HG03095 (cell line): ENCODE measurements around the gene LMF1.

Experiments
- ATAC-seq: cut with Tn5 transposase; IDR thresholded peaks from one replicate; pipeline ENCODE4 v1.9.1; 2021; ENCODE audit warnings: moderate library complexity; ENCODE audit not compliant: unreplicated experiment

LMF1 gene

GRCh38 chr16:986411-986810, 15.6 kb upstream of the LMF1 start:
- ATAC-seq = no peak

GRCh38 chr16:985646-986400, 15.0 kb upstream of the LMF1 start:
- no peak for ATAC-seq

GRCh38 chr16:984736-985636, 14.2 kb upstream of the LMF1 start:
- ATAC-seq = no peak

- no peak for ATAC-seq
Measured at GRCh38 chr16:984121-984694, 13.4 kb upstream of the LMF1 start.

GRCh38 chr16:983044-984030, 12.6 kb upstream of the LMF1 start:
- ATAC-seq = no peak

- no peak for ATAC-seq
Measured at GRCh38 chr16:982145-983043, 11.6 kb upstream of the LMF1 start.

GRCh38 chr16:981695-982144, 10.9 kb upstream of the LMF1 start, which contains the start of gene SOX8:
Gene SOX8 (plus strand): TSS chr16:981770. CDS start chr16:981923, 153 bp downstream.
- ATAC-seq = no peak

GRCh38 chr16:980595-980854, 9.7 kb upstream of the LMF1 start:
- no peak for ATAC-seq

GRCh38 chr16:979859-980594, 9.2 kb upstream of the LMF1 start:
- ATAC-seq = no peak

GRCh38 chr16:979147-979546, 8.4 kb upstream of the LMF1 start:
- no peak for ATAC-seq

GRCh38 chr16:978403-978802, 7.6 kb upstream of the LMF1 start:
- ATAC-seq = no peak

- no peak for ATAC-seq
Measured at GRCh38 chr16:977896-978295, 7.1 kb upstream of the LMF1 start.

GRCh38 chr16:977081-977701, 6.4 kb upstream of the LMF1 start:
- ATAC-seq = no peak

GRCh38 chr16:976389-976931, 5.7 kb upstream of the LMF1 start:
- ATAC-seq = no peak

GRCh38 chr16:975291-975690, 4.5 kb upstream of the LMF1 start:
- no peak for ATAC-seq

- ATAC-seq = no peak
Measured at GRCh38 chr16:974611-975261, 4.0 kb upstream of the LMF1 start.

- no peak for ATAC-seq
Measured at GRCh38 chr16:974001-974601, 3.3 kb upstream of the LMF1 start.
